Measurements from ENCODE around the gene CPXM1.

CPXM1 gene

DNA sequence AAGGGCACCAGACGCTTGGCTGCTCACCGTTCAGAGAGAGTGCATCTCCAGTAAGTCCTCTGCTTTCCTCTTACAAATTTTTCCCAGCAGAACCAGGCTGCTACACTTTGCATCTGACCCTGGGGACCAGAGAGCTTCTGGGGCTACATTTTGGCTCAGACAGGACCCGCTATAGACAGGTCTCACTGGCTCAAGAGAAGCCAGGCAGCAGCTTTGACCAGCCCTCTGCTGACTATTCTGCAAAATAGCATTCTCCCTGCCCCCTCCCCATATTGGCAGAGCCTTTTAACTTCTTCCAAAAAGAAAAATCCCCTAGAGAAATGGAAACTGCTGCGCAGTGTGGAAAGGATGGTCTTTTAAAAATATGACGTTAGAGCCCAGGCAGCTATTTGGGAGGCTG, 37.2 kb downstream of the CPXM1 start:
- DNase-seq (ENCODE audit: low read depth), result no peak

DNA sequence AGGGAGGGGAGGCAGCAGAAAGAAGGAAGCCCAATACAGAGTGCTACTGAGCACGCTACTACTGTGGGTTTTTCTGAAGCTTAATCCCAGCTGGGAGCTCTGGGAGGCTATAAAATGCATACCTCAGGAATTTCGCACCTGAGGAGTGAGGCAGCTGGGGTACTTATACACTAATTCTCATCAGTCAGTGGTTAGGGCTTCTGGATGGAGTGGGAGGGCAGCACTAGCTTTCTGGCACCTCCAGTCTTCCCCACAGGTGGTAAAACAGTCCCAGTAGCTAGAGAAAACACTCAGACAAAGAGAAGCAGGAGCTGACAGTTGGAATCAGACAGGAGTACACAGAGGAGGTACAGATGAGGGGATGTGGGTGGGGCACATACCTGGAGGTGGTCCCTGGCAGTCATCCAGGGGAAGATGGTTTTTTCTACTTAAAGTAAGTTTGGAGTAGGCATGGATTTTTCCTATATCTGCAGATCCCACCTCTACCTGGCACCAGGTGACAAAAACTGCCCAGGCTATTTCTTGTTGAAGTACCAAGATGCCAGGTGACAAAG, 37.8 kb downstream of the CPXM1 start:
- DNase-seq (ENCODE audit: low read depth), result no peak

DNA sequence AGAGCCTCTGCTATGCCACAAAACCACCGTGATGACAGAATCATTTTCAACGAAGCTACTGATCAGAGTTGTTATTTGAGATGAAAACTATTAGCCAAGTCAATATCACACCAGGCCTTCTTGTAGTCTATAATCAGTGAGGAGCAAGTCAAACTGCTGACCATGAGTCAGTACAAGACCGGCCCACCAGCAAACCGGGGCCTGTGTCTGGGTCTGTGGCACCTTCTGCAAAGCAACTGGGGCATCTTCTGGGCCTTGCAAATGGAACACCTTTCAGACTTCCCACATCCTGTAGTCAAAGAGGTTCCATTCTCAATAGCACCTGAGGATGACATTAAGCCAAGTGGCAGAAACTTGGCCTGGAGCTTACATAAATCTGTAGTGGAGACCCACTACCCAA, 38.5 kb downstream of the CPXM1 start:
- DNase-seq (ENCODE audit: low read depth), result no peak

DNA sequence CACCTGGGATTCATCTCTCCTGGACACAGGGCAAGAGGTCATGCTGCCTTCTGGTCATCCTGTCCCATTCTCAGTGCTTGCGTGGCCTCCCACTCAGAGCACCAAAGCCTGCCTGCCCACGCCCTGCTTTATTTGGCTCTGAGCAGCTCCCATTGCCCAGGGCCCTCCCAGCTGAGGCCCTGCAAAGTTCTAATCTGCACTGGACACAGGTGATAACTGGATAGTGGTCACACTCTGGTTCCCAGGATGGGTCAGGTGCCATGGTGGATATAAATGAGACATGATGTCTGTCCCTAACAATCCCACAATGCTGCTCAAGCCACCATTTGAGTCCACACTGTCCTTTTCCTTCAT, 39.5 kb downstream of the CPXM1 start:
- DNase-seq (ENCODE audit: low read depth), result no peak

DNA sequence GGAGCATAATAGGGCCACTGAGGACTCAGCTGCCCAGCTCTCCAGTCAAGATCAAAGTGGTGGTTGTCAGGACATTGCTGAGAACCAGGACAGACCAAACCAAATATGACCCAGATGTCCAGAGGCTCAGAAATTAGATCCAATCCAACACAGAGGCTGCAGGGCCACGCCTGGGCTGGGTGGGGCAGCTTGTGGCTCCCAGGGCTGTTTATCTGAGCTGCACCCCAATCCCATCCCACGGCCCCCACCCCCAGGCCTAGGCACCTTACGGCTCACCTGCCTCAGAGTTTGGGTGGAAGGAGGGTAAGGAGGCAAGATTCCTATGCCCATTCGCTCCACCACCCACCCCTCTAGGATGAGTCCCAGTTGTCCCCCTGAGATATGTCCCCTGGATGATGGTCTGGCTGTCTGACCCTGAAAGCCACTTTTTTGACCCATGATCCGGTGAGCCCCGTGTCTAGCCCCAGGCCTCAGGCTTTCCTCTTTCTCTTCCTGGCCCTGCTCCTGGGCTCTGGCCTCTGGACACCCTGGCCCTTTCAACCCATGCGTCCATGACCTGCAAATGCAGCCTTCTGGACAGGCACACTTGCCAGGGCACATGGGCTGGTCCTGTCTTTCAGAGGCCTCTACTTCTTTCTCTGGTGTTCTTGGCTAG, 40.0 kb downstream of the CPXM1 start:
- DNase-seq (ENCODE audit: low read depth), result no peak

DNA sequence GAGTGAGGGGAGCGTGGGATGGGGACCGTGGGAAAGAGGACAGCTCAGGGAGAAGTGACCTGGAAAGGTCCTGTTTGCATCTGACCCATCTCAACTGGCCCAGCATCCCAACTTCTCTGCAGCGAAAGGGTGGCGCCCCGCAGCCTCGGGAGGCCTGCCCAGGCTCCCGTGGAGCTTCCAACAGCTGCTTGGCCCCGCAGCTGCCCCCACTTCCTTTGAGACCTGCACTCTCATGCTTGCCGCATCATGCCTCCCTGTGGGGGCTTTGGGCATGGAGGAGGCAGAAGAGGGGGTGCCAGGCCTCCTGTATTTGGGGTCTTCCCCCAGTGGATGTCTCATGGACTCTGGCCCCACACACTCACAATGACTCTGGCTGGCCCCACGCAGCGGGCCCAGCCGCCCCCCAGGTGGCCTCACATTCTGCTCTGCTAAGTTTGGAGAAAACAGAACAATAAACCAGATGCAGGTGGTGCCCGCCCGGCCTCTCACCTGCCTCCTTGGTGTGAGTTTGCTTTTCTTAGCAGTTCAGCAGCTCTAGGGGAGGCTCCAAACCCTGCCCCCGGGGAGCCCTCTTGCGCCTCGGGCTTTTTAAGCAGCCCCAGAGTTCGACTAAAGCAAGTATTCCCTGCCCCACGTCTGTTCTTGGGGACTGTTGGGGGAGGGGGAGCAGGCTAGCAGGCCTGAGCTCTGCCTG, 40.7 kb downstream of the CPXM1 start:
- no peak for DNase-seq (ENCODE audit: low read depth)

DNA sequence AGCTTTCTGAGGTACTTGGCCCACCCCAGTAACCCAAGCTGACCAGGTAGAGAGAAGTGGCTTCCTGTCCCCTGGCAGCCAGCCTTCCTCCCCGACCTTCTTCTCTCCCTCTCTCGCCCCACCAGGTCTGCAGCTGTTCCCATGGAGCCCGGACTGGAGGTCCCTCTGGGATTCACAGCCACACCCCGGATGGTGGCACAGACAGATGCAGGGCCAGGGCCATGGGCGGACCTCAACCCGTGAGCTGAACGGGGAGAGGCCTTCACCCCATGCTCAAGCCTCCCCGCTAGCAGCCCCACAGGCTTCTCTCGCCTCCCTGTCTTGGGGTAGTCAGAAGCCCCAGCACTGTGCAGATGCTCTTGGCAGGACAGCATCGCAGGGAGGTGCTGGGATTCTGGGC, 41.3 kb downstream of the CPXM1 start:
- DNase-seq (ENCODE audit: low read depth), result no peak

DNA sequence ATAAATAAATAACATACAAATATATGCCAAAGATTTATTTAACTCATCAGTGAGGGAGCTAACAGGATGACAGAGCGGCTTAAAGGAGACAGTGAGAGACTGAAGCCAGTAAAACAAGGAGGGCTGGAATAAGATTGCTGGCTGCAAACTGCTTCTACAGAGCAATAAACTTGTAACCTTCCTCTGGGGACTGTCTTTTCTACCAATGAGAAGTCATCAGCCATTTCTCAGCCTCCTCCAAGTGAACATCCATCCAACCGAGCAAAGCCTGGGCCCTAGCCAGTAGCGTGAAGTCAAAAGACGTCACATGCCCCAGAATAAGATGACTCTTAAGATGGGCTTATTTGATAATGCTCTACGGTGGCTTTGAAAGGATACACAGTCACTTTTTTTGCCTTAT, 42.5 kb downstream of the CPXM1 start:
- DNase-seq (ENCODE audit: low read depth), result no peak

DNA sequence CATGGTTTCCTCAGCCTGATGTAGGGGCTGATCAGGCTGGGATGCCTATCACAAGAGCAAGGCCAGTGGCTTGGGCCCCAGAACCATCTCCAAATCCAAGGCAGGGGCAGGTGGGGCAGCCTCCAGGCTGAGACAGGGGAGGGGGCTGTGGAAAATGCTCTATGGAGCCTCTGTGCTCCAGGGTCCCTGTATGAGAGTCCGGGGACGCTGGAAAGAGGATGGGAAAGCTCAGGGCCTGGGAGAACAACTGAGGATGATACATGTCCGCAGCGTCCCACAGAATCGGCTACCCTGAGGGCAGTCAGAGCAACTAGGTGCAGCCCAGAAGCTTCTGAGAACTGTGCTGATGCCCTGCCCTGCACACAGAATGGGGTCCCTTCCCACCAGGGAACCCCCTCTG, 43.4 kb downstream of the CPXM1 start:
- DNase-seq (ENCODE audit: low read depth), result no peak

DNA sequence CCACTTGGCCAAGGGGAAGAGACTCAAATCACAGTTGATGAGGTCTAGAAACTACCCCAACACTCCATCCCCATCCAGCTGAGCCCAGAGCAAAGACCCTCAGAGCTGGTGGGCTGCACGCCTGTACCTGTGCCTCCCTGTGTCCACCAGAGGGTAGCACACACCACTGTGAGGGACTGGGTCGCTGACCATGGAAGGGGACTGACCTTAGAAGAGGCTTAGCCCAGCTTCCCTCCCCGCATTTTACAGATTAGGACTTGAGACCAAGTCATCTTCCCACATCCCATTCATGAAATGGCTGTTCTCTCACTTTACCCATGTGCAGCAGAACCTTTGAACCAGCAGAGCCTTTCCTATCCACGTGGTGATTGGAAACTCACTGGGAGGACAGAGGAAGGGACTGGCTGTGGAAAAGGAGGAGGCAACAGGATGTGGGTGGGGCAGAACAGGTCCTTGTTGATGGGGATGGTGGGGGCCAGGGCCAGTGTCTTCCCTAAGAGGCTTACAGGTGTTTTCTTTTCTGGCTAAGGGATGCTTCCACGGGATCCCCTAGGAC, 44.3 kb downstream of the CPXM1 start:
- no peak for DNase-seq (ENCODE audit: low read depth)

DNA sequence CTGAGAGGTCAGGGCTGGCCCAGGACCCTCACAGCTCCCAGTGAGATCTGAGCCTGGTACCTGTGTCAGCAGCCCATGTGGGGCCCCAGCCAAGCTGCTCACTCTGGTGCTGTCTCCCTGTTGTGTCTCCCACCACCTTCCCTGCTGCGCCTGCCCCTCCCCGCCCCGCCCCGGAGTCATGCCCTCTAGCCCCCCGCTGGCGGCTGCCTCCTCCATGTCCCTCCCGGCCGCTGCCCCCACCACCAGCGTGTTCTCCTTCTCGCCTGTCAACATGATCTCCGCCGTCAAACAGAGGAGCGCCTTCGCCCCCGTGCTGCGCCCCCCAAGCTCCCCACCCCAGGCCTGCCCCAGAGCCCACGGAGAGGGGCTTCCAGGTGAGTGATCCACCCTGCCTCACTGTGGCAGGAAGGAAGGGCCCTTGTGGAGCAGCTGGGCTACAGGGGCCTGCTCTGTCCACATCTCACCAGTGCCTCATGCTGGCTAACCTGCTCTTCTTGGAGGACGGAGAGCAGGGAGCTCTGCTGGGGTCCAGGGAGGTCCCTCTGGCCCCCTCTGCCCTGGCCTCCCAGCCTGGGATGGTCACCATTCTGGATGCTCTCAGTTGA, 44.9 kb downstream of the CPXM1 start:
- no peak for DNase-seq (ENCODE audit: low read depth)

DNA sequence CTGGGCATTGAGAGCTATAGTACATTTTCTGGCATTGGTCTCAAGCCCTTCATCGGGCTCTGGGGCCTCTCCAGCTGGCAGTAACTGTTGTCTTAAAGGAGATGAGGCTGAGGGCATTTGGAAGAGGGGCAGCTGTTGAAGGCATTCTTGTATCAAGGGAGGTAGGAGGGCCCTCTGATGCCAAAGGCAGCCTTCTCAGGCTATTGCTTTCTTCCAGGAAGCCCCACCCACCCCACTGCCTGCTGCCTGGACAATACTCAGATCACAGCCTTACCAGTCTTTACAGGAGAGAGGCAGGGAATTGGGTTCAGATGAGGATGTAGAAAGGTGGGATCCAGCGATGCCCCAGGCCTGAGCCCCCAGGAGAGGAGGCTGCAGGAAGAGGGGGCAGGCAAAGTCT, 46.0 kb downstream of the CPXM1 start:
- DNase-seq (ENCODE audit: low read depth), result no peak

DNA sequence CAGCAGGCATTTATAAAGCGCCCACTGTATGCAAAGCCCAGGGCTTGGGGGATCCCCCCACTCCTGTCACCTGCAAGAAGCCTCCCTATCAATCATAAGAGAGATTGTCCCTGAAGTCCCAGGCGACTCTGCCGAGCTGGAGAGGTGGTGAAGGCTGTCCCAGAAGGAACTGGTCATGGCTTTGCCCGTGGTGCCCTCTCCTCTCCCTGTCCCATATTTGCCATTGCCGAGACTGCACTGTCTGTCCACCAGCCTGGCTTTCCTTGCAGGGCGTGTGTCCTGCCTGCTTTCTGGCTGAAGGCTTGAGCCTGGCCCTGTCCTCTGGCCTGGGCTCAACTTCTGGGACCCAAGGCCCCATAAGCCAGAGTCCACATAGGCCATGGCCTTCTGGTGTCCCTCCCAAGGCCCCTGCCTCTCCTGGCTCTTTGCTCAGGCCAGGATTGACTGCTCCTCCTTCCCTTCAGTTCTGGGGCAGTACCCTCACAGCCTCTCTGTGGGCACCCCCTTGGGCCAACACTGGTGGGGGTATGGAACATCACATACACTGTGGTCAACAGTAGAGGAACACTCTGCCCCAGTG, 46.9 kb downstream of the CPXM1 start:
- no peak for DNase-seq (ENCODE audit: low read depth)

DNA sequence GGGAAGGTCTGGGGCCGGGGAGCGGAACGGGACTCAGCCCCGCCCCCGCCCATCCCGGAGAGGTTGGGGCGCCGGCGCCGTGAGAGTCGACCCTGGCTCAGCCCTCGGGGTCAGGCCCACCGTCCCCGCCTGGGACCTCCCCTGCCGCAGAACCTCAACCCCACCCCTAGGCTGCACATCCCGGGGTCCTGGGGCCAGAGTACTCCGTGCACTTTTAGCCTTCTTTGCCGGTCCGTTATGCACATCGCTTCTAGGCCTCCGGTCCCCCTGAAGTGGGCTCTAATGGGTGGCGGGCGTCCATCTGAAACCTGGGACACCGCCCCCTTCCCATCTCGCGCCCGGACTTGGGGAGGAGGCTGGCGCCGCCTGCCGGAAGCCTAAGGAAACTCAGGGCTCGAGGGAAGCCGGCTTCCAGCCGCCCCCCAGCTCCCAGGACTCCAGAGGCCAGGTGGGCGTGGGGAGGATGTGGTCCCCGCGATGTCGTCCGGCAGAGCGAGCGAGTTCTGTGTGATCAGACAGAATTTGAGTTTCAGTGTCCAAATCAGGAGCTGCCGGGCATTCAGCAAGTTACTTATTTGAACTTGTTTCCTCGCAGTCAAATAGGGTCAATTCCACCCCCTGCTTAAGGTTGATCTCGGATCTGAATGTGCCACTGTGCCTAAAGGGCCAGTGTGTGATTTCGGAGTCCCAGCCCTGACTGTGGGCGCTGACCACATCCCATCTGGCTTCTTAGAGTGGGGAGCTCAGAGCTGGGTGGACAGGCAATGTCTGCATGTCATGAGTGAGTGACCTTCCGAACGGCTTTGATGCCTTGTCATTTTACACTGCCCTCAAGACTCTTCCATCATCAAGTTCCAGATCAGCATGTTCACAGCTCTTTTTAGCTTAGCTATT, 47.6 kb downstream of the CPXM1 start:
- peak; percentile 37 for DNase-seq (ENCODE audit: low read depth)

DNA sequence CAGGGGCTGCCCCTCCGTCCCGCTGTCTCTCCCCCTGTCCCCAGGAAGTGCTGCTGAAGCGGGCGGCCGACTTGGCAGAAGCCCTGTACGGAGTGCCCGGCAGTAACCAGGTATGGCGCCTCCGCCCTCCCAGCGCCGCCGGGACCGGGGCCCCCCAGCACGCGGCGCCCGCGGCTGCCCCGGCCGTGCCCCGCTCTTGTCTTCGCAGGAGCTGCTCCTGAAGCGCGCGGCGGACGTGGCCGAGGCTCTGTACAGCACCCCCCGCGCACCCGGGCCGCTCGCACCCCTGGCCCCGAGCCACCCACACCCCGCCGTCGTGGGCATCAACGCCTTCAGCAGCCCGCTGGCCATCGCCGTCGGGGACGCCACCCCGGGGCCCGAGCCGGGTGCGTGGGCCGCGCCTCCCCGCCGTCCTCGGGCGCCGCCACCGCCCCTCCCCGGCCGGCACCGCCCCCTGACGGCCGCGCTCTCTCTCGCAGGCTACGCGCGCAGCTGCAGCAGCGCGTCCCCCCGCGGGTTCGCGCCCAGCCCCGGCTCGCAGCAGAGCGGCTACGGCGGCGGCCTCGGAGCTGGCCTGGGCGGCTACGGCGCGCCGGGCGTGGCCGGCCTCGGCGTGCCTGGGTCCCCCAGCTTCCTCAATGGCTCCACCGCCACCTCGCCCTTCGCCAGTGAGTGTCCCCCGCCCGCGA, 48.4 kb downstream of the CPXM1 start:
- peak; percentile 37 for DNase-seq (ENCODE audit: low read depth)

DNA sequence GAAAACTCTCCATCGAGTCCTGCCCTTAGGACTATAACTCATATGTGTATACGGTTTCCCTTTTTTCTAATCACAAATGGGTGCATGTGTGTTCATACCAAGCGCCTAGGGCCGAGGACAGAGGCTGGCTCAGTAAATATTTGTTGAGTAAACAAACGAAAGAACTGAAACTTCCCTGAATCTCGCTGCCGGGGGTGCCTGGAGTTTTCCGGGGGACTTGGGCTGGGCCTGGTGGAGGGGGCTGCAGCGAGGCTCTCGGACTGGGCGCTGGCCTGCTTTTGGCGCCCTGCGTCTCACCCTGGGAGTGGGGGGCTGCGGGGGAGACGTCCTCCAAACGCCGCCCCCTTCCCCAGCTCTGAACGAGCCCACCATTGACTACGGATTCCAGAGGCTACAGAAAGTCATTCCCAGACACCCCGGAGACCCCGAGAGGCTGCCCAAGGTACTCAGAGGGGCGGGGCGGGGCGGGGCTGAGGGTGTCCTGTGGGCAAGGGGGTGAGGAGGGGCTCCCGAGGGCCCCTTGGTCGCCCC, 49.0 kb downstream of the CPXM1 start:
- DNase-seq (ENCODE audit: low read depth), result no peak

DNA sequence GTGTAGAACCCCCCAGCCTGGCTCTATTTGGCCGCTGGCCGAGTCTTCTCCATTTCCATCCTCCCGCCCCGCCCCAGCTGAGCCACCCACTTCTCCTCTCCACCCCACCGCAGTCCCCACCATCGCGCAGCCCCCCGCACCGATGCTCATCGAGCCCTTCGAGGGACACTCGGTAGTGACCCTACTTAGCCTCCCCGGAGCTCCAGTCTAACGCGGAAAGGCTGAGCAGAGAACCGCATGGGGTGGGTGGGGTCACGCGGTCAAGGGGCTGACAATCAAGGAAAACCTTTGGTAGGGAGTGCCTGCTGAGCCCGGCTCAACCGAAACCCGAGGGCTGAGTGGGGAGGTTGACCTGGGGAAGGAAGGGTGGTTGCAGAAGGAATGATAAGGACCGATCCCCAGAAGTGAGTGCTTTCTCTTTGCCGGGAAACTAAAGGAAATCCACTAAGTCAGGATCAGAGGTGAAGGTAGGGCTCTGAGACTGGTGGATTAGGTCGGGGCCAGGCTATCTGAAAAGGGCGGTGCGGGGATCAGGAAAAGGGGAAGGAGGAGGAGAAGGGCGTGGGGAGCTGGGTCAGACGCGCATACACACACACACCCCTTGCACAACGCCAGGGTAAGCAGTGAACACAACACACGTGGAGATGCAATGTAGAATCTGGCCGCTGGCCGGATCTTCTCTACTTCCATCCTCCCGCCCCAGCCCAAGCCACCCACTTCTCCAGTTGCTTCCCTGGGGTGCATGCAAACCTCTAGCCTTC, 49.8 kb downstream of the CPXM1 start:
- no peak for DNase-seq (ENCODE audit: low read depth)

DNA sequence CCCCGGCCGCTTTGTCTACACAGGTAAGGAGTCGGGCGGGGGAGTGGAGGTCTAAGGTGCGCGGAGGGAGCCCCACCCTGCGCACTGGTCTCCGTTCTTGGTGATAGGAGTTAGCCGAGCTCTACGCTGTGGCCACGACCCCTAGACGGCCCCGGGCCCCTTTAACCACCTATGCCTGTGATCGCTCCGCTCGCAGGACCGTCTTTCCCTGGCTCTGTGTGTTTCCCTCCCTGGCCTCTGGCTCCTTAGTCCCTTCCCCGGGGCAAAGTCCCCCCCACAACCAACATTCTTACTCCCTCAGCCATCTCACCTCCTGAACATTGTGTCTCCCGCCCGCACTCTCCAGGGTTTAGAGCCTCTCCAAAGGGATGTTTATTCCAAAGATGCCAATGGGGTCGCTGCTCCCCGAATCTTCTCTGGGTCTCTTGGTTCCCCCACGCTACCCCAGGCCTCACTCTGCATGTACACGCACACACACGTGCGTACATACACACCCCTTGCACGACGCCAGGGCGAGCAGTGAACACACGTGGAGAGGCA, 50.4 kb downstream of the CPXM1 start:
- DNase-seq (ENCODE audit: low read depth), result no peak

DNA sequence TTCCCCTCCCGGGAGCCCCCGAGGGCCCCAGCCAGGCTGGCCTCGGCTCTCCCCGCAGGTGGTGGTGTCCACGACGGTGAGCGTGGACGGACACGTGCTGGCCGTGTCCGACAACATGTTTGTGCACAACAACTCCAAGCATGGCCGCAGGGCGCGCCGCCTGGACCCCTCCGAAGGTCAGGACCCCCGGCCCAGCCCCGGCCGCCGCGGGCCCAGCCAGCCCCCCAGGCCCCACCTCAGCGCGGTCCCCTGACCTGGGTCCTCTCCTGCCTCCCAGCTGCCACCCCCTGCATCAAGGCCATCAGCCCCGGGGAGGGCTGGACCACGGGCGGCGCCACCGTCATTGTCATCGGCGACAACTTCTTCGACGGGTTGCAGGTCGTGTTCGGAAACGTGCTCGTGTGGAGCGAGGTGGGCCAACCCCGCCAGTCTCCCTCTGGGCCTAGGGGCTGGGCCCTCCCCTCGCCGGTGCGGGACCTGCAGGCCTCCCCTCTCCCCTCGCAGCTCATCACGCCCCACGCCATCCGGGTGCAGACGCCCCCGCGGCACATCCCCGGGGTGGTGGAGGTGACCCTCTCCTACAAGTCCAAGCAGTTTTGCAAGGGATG, 51.0 kb downstream of the CPXM1 start:
- no peak for DNase-seq (ENCODE audit: low read depth)

All from T follicular helper cell (primary cell).